Astrocyte (in vitro differentiated cells and primary cell): ENCODE results near the gene FMN2.

Experiments
- EZH2 ChIP-seq: IDR thresholded peaks from 2 replicates; pipeline ENCODE4 v1.6.1; 2012; ENCODE audit warnings: mild to moderate bottlenecking, low read length, inconsistent platforms; ENCODE audit not compliant: insufficient read depth
- TF ChIP-seq, protein P1 (sequence below): IDR thresholded peaks from 2 replicates; pipeline ENCODE4 v1.5.1; 2011; ENCODE audit warnings: low read depth, mild to moderate bottlenecking, inconsistent platforms, low read length, moderate library complexity; ENCODE audit not compliant: insufficient read depth

- TF ChIP-seq, protein P1, sequence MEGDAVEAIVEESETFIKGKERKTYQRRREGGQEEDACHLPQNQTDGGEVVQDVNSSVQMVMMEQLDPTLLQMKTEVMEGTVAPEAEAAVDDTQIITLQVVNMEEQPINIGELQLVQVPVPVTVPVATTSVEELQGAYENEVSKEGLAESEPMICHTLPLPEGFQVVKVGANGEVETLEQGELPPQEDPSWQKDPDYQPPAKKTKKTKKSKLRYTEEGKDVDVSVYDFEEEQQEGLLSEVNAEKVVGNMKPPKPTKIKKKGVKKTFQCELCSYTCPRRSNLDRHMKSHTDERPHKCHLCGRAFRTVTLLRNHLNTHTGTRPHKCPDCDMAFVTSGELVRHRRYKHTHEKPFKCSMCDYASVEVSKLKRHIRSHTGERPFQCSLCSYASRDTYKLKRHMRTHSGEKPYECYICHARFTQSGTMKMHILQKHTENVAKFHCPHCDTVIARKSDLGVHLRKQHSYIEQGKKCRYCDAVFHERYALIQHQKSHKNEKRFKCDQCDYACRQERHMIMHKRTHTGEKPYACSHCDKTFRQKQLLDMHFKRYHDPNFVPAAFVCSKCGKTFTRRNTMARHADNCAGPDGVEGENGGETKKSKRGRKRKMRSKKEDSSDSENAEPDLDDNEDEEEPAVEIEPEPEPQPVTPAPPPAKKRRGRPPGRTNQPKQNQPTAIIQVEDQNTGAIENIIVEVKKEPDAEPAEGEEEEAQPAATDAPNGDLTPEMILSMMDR: no peak
- TF ChIP-seq EZH2: no peak
These were observed 25.4 kb downstream of the FMN2 start for GRCh38 chr1:240116831-240117769.
